CD4-positive, alpha-beta memory T cell (primary cell): ENCODE results near the gene WASHC2A. TPM values are rescaled to one million over a fixed set of nuclear protein-coding genes. Genes with fewer than 3 reads are reported as not detected.
A peak's percentile ranks its signal among the peaks of the same experiment; 100 is the strongest.
"Not testable (repeated sequence)": the region's sequence is repeated elsewhere in the genome, so short reads cannot be mapped to it uniquely, and the experiment has no call there.

Source experiments
- CTCF ChIA-PET: fragments of 350-600 bp; sonication (Branson Sonifier 250); formaldehyde crosslinking; loops from one replicate; lab custom pipeline; 2021; ENCODE audit warnings: inconsistent platforms; ENCODE audit not compliant: partially characterized antibody; lab: Charles Lee
- POLR2A ChIA-PET: fragments of 350-600 bp; sonication (Branson Sonifier 250); formaldehyde crosslinking; loops from one replicate; lab custom pipeline; 2021; ENCODE audit not compliant: partially characterized antibody; lab: Charles Lee
- DNase-seq, 5 donors: peaks; one replicate each; pipeline versions ENCODE4 v3.0.0 to v3.0.0-alpha.2; 2020 to 2022; ENCODE audit warnings: mixed read lengths in 1 of 5
- H3K27ac ChIP-seq: one replicate; pipeline ENCODE4 v1.7.0; 2013; ENCODE audit warnings: low read depth, low read length
- H3K27me3 ChIP-seq: 2 replicates; pipeline ENCODE4 v1.7.0; 2013; ENCODE audit warnings: mild to moderate bottlenecking, low read length, moderate library complexity; ENCODE audit not compliant: insufficient read depth
- H3K36me3 ChIP-seq: 2 replicates; pipeline ENCODE4 v1.7.0; 2013; ENCODE audit warnings: mild to moderate bottlenecking, low read length, moderate library complexity; ENCODE audit not compliant: insufficient read depth
- H3K4me1 ChIP-seq: 2 replicates; pipeline ENCODE4 v1.7.0; 2013; ENCODE audit warnings: mild to moderate bottlenecking, low read length, moderate library complexity; ENCODE audit not compliant: insufficient read depth
- H3K4me3 ChIP-seq, 2 donors: one replicate each; pipeline ENCODE4 v1.7.0; 2013; ENCODE audit warnings: low read length in 2 of 2, mild to moderate bottlenecking in 1 of 2
- H3K9me3 ChIP-seq, 2 donors: one replicate each; pipeline ENCODE4 v1.7.0; 2013; ENCODE audit warnings: low read length in 2 of 2, control low read depth in 1 of 2; ENCODE audit not compliant: control insufficient read depth in 1 of 2
- H3K27ac Mint-ChIP-seq, 7 donors: one replicate each; pipeline ENCODE4 v1.8.0; 2020 to 2021; ENCODE audit warnings: mixed read lengths in 7 of 7, mild to moderate bottlenecking in 6 of 7, inconsistent platforms in 3 of 7, moderate library complexity in 3 of 7
- H3K27me3 Mint-ChIP-seq, 2 donors: one replicate each; pipeline ENCODE4 v1.8.0; 2020 to 2021; ENCODE audit warnings: mixed read lengths in 2 of 2
- H3K36me3 Mint-ChIP-seq, 2 donors: one replicate each; pipeline ENCODE4 v1.8.0; 2020 to 2021; ENCODE audit warnings: mixed read lengths in 2 of 2, inconsistent platforms in 1 of 2, mild to moderate bottlenecking in 1 of 2
- H3K4me1 Mint-ChIP-seq, 4 donors: one replicate each; pipeline ENCODE4 v1.8.0; 2020 to 2021; ENCODE audit warnings: mixed read lengths in 4 of 4, mild to moderate bottlenecking in 1 of 4
- H3K4me3 Mint-ChIP-seq, 8 donors: one replicate each; pipeline ENCODE4 v1.8.0; 2020 to 2021; ENCODE audit warnings: mixed read lengths in 8 of 8, mild to moderate bottlenecking in 7 of 8, moderate library complexity in 6 of 8, inconsistent platforms in 3 of 8
- H3K9me3 Mint-ChIP-seq, 8 donors: one replicate each; pipeline ENCODE4 v1.8.0; 2020 to 2021; ENCODE audit warnings: mixed read lengths in 8 of 8, mild to moderate bottlenecking in 5 of 8, inconsistent platforms in 3 of 8, moderate library complexity in 1 of 8
- intact Hi-C: fragments of 100-400 bp; cut with micrococcal nuclease; formaldehyde crosslinking; loops from one replicate; pipeline ENCODE4 v1.15.1; 2023
- polyA plus RNA-seq, 2 donors: library from polyadenylated mRNA; unstranded; fragments of 300-500 nt; fragmentation: Illumina TruSeq; gene quantifications; one replicate each; pipeline ENCODE4 v1.2.3, GENCODE V29; 2021
- total RNA-seq, 2 experiments: library from RNA; stranded (reverse); gene quantifications; one replicate each; pipeline ENCODE4 v1.2.3, GENCODE V29; 2021

Gene WASHC2A
- total and polyA plus RNA-seq, 4 experiments from 2014 or later: 10.7 to 70.9 (median 54.5) TPM

GRCh38 chr10:50098645-50099044, 30.9 kb downstream of the WASHC2A start:
- H3K27ac ChIP-seq, H3K4me3 ChIP-seq, H3K36me3 ChIP-seq, H3K9me3 ChIP-seq, intact Hi-C loops, H3K4me3 Mint-ChIP-seq, H3K27ac Mint-ChIP-seq, H3K4me1 Mint-ChIP-seq, H3K9me3 Mint-ChIP-seq, DNase-seq, H3K4me1 ChIP-seq, H3K27me3 ChIP-seq, POLR2A ChIA-PET, H3K27me3 Mint-ChIP-seq, CTCF ChIA-PET: not testable (repeated sequence)
- peaks cover 13 to 38% of the 10 kb centered on the region in 2 donors for H3K36me3 Mint-ChIP-seq

DNA sequence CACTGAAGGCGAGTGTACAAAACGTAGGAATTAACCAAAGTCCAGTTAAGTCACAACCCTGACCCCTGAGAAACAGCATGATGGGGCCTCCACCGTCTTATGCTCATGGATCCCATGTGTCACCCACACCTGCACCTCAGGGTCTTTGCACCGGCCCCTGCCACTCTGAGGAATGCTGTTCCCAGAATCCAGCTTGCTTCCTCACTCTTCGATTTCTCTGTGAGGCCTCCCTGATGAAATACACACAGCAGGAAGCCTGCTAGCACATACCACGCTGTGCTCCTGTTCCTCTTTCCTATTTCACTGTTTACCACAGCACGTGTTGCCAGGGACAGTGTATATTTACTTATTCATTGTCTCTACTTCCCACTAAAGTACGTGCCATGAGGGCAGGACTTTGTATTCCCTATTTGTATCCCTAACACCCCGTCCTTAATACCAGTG, 33.4 kb downstream of the WASHC2A start:
- H3K4me1 Mint-ChIP-seq, H3K4me1 ChIP-seq, H3K36me3 ChIP-seq, H3K27me3 ChIP-seq, POLR2A ChIA-PET, CTCF ChIA-PET, DNase-seq, H3K4me3 Mint-ChIP-seq, H3K9me3 Mint-ChIP-seq, H3K27ac ChIP-seq, H3K27me3 Mint-ChIP-seq, H3K4me3 ChIP-seq, H3K9me3 ChIP-seq, intact Hi-C loops: not testable (repeated sequence)
- Mint-ChIP-seq H3K36me3 (peaks cover 17 to 33% of the 10 kb centered on the region in 2 donors), H3K27ac (peak overlapping the region in 3 of 7 donors; percentile 9 to 69 (median 25))

DNA sequence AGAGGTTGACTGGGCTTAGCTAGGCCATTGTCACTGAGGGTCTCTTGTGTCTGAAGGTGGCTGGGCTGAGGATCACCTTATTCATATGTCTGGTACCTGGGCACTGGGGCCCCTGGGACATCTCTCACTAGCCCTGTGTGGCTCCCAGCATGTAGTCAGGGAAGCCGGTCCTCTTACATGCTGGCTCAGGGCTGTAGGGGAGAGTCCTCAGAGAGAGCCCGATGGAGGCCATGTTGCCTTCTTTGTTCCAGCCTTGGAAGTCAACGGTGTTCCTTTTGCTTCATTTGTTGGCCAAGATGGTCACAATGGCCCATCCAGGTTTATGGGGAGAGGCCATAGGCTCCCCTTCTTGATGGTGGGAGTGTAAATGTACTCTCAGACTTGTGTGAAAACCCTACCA, 34.0 kb downstream of the WASHC2A start:
- intact Hi-C loops, H3K9me3 Mint-ChIP-seq, DNase-seq: not testable (repeated sequence)

GRCh38 chr10:50102267-50102666, 34.5 kb downstream of the WASHC2A start:
- H3K4me1 ChIP-seq, H3K4me3 ChIP-seq, H3K27me3 Mint-ChIP-seq, H3K4me1 Mint-ChIP-seq, H3K36me3 ChIP-seq, H3K4me3 Mint-ChIP-seq, H3K9me3 Mint-ChIP-seq, DNase-seq, H3K27ac ChIP-seq, POLR2A ChIA-PET, H3K27me3 ChIP-seq, H3K9me3 ChIP-seq, CTCF ChIA-PET, intact Hi-C loops: not testable (repeated sequence)
- Mint-ChIP-seq H3K27ac (peak overlapping the region in 1 of 7 donors; percentile 48), H3K36me3 (peaks cover 19 to 34% of the 10 kb centered on the region in 2 donors)

More for the DNA sequence above, 34.0 kb downstream of the WASHC2A start:
- H3K27me3 Mint-ChIP-seq, H3K27me3 ChIP-seq, CTCF ChIA-PET, H3K4me3 Mint-ChIP-seq, H3K27ac ChIP-seq, H3K27ac Mint-ChIP-seq, H3K4me1 ChIP-seq, H3K4me1 Mint-ChIP-seq, H3K9me3 ChIP-seq, H3K36me3 ChIP-seq, H3K4me3 ChIP-seq, POLR2A ChIA-PET: not testable (repeated sequence)
- H3K36me3 Mint-ChIP-seq: peaks cover 17 to 33% of the 10 kb centered on the region in 2 donors

- DNase-seq, H3K4me1 Mint-ChIP-seq, H3K36me3 ChIP-seq, POLR2A ChIA-PET, H3K27me3 Mint-ChIP-seq, intact Hi-C loops, H3K27ac Mint-ChIP-seq, H3K4me3 Mint-ChIP-seq, H3K9me3 Mint-ChIP-seq, CTCF ChIA-PET, H3K9me3 ChIP-seq, H3K4me3 ChIP-seq, H3K4me1 ChIP-seq, H3K27ac ChIP-seq, H3K27me3 ChIP-seq: not testable (repeated sequence)
- H3K36me3 Mint-ChIP-seq: peaks cover 15 to 16% of the 10 kb centered on the region in 2 donors
Measured at GRCh38 chr10:50108999-50109698, 41.4 kb downstream of the WASHC2A start.

DNA sequence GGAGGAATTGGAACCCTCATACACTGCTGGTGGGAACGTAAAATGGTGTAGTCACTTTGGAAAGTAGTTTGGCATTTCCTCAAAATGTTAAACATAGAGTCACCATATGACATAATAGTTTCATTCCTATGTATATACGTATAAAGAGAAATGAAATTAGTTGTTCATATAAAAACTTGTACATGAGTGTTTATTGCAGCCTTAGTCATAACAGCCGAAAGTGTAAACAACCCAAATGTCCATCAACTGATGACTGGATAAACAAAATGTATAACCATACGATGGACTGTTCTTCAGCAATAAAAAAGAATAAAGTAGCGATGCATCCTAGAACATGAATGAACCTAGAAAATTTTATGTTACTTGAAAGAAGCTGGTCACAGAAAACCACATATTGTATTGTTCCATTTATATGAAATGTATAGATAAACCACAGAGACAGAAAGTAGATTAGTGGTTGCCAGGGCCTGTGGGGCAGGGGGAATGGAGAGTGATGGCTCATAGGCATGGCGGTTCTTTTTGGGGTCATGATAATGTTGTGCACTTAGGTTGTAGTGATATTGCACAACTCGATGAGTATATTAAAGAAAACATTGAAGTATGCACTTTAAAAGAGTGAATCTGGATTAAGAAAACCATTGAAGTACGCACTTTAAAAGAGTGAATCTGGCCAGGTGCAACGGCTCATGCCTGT, 44.8 kb downstream of the WASHC2A start:
- H3K27me3 ChIP-seq, H3K27ac ChIP-seq, CTCF ChIA-PET, H3K27ac Mint-ChIP-seq, H3K9me3 ChIP-seq, DNase-seq, H3K4me1 Mint-ChIP-seq, H3K36me3 ChIP-seq, intact Hi-C loops, H3K27me3 Mint-ChIP-seq, H3K4me3 ChIP-seq, H3K4me1 ChIP-seq, H3K9me3 Mint-ChIP-seq, POLR2A ChIA-PET, H3K4me3 Mint-ChIP-seq: not testable (repeated sequence)
- peaks cover 13 to 15% of the 10 kb centered on the region in 2 donors for H3K36me3 Mint-ChIP-seq

DNA sequence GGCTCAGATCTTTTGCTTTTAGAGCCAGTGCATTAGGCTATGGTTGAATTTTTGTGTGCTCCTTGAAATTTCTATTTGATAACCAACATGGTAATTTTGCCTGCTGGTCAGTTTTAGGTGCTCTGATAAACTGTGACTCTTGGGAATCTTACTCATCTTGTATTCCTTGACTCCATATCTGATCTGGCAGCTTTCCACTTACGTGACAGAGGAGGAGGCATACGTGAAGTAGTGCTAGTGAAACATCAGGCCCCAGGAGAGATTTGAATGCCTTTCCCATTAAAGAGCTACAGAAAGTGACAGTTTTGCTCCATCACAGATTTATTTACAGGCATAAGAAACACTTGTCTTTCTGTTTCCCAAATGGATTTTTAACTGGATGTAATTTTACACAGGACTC, 59.0 kb downstream of the WASHC2A start:
- POLR2A ChIA-PET, CTCF ChIA-PET, H3K9me3 ChIP-seq, H3K27ac ChIP-seq, intact Hi-C loops, H3K27ac Mint-ChIP-seq, H3K9me3 Mint-ChIP-seq, H3K36me3 ChIP-seq, H3K4me1 Mint-ChIP-seq, DNase-seq, H3K4me1 ChIP-seq, H3K4me3 ChIP-seq, H3K27me3 ChIP-seq, H3K4me3 Mint-ChIP-seq, H3K27me3 Mint-ChIP-seq: not testable (repeated sequence)
- H3K36me3 Mint-ChIP-seq: peaks cover 46% of the 10 kb centered on the region in 2 donors
